Measurements from ENCODE around the gene HLA-DOA. TPM values are rescaled to one million over a fixed set of nuclear protein-coding genes. Genes with fewer than 3 reads are reported as not detected.

The HLA-DOA gene
- polyA plus RNA-seq, 6 donors from 2014 or later, result 219 to 598 (median 388) TPM

DNA sequence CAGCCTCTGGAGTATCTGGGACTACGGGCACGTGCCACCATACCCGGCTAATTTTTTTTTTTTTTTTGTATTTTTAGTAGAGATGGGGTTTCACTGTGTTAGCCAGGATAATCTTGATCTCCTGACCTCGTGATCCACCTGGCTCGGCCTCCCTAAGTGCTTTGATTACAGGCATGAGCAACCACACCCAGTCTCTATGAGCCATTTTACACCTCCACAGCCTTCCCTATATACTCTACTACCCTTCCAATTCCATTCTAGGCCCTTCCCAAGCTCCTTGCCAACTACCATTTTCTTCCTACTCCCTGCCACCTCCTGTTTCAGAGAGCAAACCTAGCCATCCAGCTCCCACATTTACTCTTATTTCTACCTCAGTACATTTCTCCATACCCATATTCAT lies 48.8 kb downstream of the HLA-DOA start:
- Mint-ChIP-seq H3K4me1 (peaks cover 50 to 60% (median 53%) of the 10 kb centered on the region in 3 donors), H3K4me3 (peak overlapping the region in 1 of 8 donors; percentile 30), H3K36me3 (peaks cover 5 to 8% of the 10 kb centered on the region in 2 donors), H3K27ac (peak overlapping the region in 3 of 6 donors; percentile 0 to 80 (median 4)), H3K27me3 (no peaks in the 10 kb centered on the region), H3K9me3 (no peaks in the 10 kb centered on the region)
- DNase-seq (no peak), ATAC-seq (ENCODE audit: low read depth in 2 of 2) (no peak)

DNA sequence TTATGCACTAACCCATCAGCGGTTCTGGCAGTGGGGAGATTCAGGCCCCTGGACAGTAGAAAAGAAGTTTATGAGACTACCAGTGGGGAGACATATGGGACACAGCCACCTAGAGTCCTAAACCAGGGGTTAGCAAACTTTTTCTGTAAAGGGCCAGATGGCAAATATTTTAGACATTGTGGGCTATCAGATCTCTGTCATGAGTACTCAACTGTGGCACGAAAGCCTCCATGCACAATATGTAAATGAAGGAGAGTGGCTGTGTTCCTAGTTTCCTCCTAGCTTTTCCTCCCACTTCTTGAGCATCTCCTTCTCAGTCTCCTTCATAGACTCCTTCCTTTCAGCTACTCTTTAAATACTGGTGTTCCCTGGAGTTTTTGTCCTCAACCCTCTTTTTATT lies 53.2 kb downstream of the HLA-DOA start:
- no peak for ATAC-seq (ENCODE audit: low read depth in 2 of 2)
- H3K36me3 Mint-ChIP-seq, result peaks cover 5 to 8% of the 10 kb centered on the region in 2 donors
- no peak for DNase-seq
- no peaks in the 10 kb centered on the region for H3K27me3 Mint-ChIP-seq
- peaks cover 56 to 67% (median 56%) of the 10 kb centered on the region in 3 donors for H3K4me1 Mint-ChIP-seq
- no peaks in the 10 kb centered on the region for H3K9me3 Mint-ChIP-seq
- H3K4me3 Mint-ChIP-seq, result peak overlapping the region in 6 of 8 donors; percentile 6 to 79 (median 73)
- H3K27ac Mint-ChIP-seq, result peak overlapping the region in 5 of 6 donors; percentile 31 to 98 (median 84)

GRCh38 chr6:32954986-32955802 lies 54.2 kb downstream of the HLA-DOA start:
- H3K36me3 Mint-ChIP-seq, result peaks cover 10 to 13% of the 10 kb centered on the region in 2 donors
- peak overlapping the region; percentile 26 to 98 (median 85) for H3K27ac Mint-ChIP-seq
- no peaks in the 10 kb centered on the region for H3K9me3 Mint-ChIP-seq
- peak overlapping the region; percentile 6 to 79 (median 68) for H3K4me3 Mint-ChIP-seq
- H3K4me1 Mint-ChIP-seq, result peaks cover 60 to 71% (median 62%) of the 10 kb centered on the region in 3 donors
- ATAC-seq (ENCODE audit: low read depth in 2 of 2) (no peak), DNase-seq (no peak)
- no peaks in the 10 kb centered on the region for H3K27me3 Mint-ChIP-seq

- Mint-ChIP-seq H3K4me1 (peaks cover 69 to 80% (median 71%) of the 10 kb centered on the region in 3 donors), H3K9me3 (no peaks in the 10 kb centered on the region), H3K4me3 (peak overlapping the region; percentile 19 to 100 (median 98)), H3K27me3 (no peaks in the 10 kb centered on the region), H3K27ac (peak overlapping the region in 5 of 6 donors; percentile 98 to 99 (median 99)), H3K36me3 (peaks cover 11 to 23% of the 10 kb centered on the region in 2 donors)
- DNase-seq (no peak), ATAC-seq (ENCODE audit: low read depth in 2 of 2) (no peak)
Measured at GRCh38 chr6:32954267-32954666, 55.1 kb downstream of the HLA-DOA start.

Other genes with a start within 250 kb of the HLA-DOA start
- gene HLA-DQB2, start 246.1 kb downstream of the HLA-DOA start, polyA plus RNA-seq (ENCODE audit: low read depth in 6 of 6), result 100 to 1,000 TPM in 2 of 6 donors, 10 to 100 TPM in 2, not detected in 2; 59.3 to 118 (median 92.8) TPM
- gene HLA-DOB, start 192.6 kb downstream of the HLA-DOA start, polyA plus RNA-seq (ENCODE audit: low read depth in 6 of 6), result 1,000 to 10,000 TPM in 1 of 6 donors, 100 to 1,000 TPM in 5; 669 to 1,199 (median 837) TPM
- gene TAP2, start 170.9 kb downstream of the HLA-DOA start, polyA plus RNA-seq (ENCODE audit: low read depth in 6 of 6), result 10 to 100 TPM; 18.2 to 33.0 (median 25.4) TPM
- gene PSMB8, start 165.5 kb downstream of the HLA-DOA start, polyA plus RNA-seq (ENCODE audit: low read depth in 6 of 6), result 100 to 1,000 TPM; 297 to 462 (median 380) TPM
- gene TAP1, start 155.9 kb downstream of the HLA-DOA start, polyA plus RNA-seq (ENCODE audit: low read depth in 6 of 6), result 100 to 1,000 TPM; 106 to 215 (median 145) TPM
- 100 to 1,000 TPM; 347 to 677 (median 445) TPM for gene PSMB9, start 155.4 kb downstream of the HLA-DOA start, polyA plus RNA-seq (ENCODE audit: low read depth in 6 of 6)
- 1,000 to 10,000 TPM; 1,171 to 1,354 (median 1,198) TPM for gene HLA-DMB, start 68.6 kb downstream of the HLA-DOA start, polyA plus RNA-seq (ENCODE audit: low read depth in 6 of 6)
- 1,000 to 10,000 TPM; 1,101 to 1,557 (median 1,371) TPM for gene HLA-DMA, start 56.5 kb downstream of the HLA-DOA start, polyA plus RNA-seq (ENCODE audit: low read depth in 6 of 6)
- gene BRD2, start 41.0 kb downstream of the HLA-DOA start, polyA plus RNA-seq (ENCODE audit: low read depth in 6 of 6), result 100 to 1,000 TPM in 1 of 6 donors, 10 to 100 TPM in 5; 26.9 to 148 (median 48.5) TPM
- gene HLA-DPA1, start 64.1 kb upstream of the HLA-DOA start, polyA plus RNA-seq (ENCODE audit: low read depth in 6 of 6), result 1,000 to 10,000 TPM; 2,534 to 3,526 (median 2,823) TPM
- 1,000 to 10,000 TPM; 1,951 to 3,267 (median 2,600) TPM for gene HLA-DPB1, start 66.4 kb upstream of the HLA-DOA start, polyA plus RNA-seq (ENCODE audit: low read depth in 6 of 6)
- under 1 TPM in 2 of 6 donors, not detected in 4; 0.09 to 0.30 TPM for gene COL11A2, start 182.9 kb upstream of the HLA-DOA start, polyA plus RNA-seq (ENCODE audit: low read depth in 6 of 6)
- gene RXRB, start 191.1 kb upstream of the HLA-DOA start, polyA plus RNA-seq (ENCODE audit: low read depth in 6 of 6), result 10 to 100 TPM in 1 of 6 donors, 1 to 10 TPM in 5; 2.2 to 10.8 (median 7.4) TPM
- 10 to 100 TPM; 15.6 to 26.0 (median 17.6) TPM for gene SLC39A7, start 191.3 kb upstream of the HLA-DOA start, polyA plus RNA-seq (ENCODE audit: low read depth in 6 of 6)
- 10 to 100 TPM; 13.8 to 24.1 (median 21.6) TPM for gene HSD17B8, start 195.1 kb upstream of the HLA-DOA start, polyA plus RNA-seq (ENCODE audit: low read depth in 6 of 6)
- 10 to 100 TPM in 1 of 6 donors, 1 to 10 TPM in 5; 2.8 to 12.1 (median 7.4) TPM for gene RING1, start 198.9 kb upstream of the HLA-DOA start, polyA plus RNA-seq (ENCODE audit: low read depth in 6 of 6)